ENCODE results near the gene CATSPERE. TPM values are rescaled to one million over a fixed set of nuclear protein-coding genes. Genes with fewer than 3 reads are reported as not detected.
"Not testable (repeated sequence)": the region's sequence is repeated elsewhere in the genome, so short reads cannot be mapped to it uniquely, and the experiment has no call there.

CATSPERE gene
- total RNA-seq, 1 experiment from 2014 or later: 0.06 TPM

GRCh38 chr1:244645890-244646289 is 184.8 kb downstream of the CATSPERE start:
- Histone ChIP-seq H3K27ac (no peak overlapping the region), H3K36me3 (no peaks in the 10 kb centered on the region), H3K4me1 (no peaks in the 10 kb centered on the region), H3K9me3 (replicated peaks) (no peaks in the 10 kb centered on the region), H3K27me3 (no peaks in the 10 kb centered on the region), H3K4me3 (no peak overlapping the region)
- DNase-seq: no peak

GRCh38 chr1:244647819-244648218 is 186.7 kb downstream of the CATSPERE start:
- no peak for DNase-seq
- H3K36me3 ChIP-seq: no peaks in the 10 kb centered on the region
- H3K27ac ChIP-seq: no peak overlapping the region
- no peaks in the 10 kb centered on the region for H3K9me3 ChIP-seq (replicated peaks)
- H3K4me1 ChIP-seq: no peaks in the 10 kb centered on the region
- no peak overlapping the region for H3K4me3 ChIP-seq
- H3K27me3 ChIP-seq: no peaks in the 10 kb centered on the region

DNA sequence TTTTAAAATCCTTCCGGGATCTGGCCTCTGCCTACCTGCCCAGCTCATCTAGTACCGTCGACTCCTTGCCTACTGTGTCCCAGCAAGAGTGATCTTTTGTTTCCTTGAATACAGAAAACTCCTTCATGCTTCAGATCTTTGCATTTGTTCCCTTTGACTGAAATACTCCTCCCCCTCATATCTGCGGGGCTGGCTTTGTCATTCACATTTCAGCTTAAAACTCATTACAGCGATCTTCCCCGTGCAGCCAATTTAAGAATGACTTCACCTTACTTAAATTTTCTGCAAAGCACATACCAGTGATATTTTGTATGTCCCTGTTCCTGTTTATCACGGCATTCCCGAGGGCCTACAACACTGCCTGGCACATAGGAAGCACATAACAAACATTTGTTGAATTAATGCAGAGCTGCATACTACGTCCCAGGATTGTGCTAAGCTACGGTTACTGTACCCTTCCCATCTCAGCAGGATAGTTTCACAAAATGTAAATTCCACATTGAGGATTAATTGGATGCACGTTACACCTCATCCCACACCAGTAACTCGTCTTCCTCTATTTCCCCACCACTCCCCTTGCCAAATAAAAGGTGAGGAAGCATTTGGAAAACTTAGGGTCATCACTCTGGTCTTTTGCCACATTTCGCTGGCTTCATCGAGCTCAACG is 191.0 kb downstream of the CATSPERE start:
- no peak for DNase-seq
- Histone ChIP-seq H3K4me3 (peak overlapping the region; percentile 90), H3K36me3 (peaks cover 4% of the 10 kb centered on the region; the same call in 1 of the 2 replicates), H3K27ac (peak overlapping the region; percentile 75; the same call in 1 of the 2 replicates), H3K4me1 (no peaks in the 10 kb centered on the region), H3K27me3 (no peaks in the 10 kb centered on the region), H3K9me3 (replicated peaks) (no peaks in the 10 kb centered on the region)

- Histone ChIP-seq H3K9me3 (replicated peaks) (no peaks in the 10 kb centered on the region), H3K27ac (peak within 1 kb of the TSS; percentile 75), H3K27me3 (no peaks in the 10 kb centered on the region), H3K4me1 (no peaks in the 10 kb centered on the region), H3K4me3 (peak within 1 kb of the TSS; percentile 90), H3K36me3 (peaks cover 4% of the 10 kb centered on the region; the same call in 1 of the 2 replicates)
- DNase-seq: peak; percentile 98
Observed at GRCh38 chr1:244652623-244653438, 191.8 kb downstream of the CATSPERE start, which contains the start of gene DESI2. TSS of gene DESI2 (plus strand) at chr1:244653126. CDS start at chr1:244653314, 188 bp downstream.

DNA sequence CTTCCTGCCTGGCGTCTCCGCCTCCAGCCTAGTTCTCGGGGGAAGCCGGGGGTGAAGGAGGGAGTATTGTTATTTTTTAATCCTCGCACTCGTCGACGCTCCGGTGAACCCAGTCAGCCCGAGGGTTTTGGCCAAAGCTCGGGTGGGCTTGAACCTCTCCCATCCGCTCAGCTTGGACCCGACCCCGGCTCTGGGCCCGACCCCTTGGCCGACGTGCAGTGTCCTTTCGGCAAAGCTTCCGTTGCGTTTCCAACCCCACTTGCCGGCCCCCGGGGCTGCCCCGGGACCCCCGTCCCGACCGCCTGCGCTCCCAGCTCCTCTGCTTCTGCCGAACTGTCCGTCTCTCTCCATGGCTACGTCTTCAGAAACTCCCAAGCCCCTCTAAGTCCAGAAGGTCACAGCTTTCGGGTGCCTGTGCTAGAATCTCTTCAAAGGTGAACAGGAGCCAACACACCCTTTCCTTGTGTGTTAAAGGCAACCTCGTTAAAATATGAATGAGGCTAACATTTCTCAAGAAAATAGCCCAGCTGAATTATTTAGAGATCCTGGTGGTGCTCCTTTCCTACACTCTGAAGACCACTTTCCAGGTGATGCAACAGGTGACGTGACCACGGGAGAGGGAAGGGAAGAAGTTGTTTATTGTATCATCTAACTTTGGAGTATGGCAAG is 192.5 kb downstream of the CATSPERE start:
- H3K27ac ChIP-seq: peak overlapping the region; percentile 75
- peak; percentile 17 to 19 for DNase-seq
- peaks cover 4% of the 10 kb centered on the region; the same call in 1 of the 2 replicates for H3K36me3 ChIP-seq
- peak overlapping the region; percentile 90 for H3K4me3 ChIP-seq
- no peaks in the 10 kb centered on the region for H3K27me3 ChIP-seq
- no peaks in the 10 kb centered on the region for H3K4me1 ChIP-seq
- H3K9me3 ChIP-seq (replicated peaks): no peaks in the 10 kb centered on the region

GRCh38 chr1:244654108-244655038 is 193.3 kb downstream of the CATSPERE start:
- H3K9me3 ChIP-seq (replicated peaks): no peaks in the 10 kb centered on the region
- H3K27ac ChIP-seq: no peak overlapping the region; the same call in 1 of the 2 replicates
- no peak for DNase-seq
- no peaks in the 10 kb centered on the region for H3K27me3 ChIP-seq
- H3K4me3 ChIP-seq: peak overlapping the region; percentile 90
- H3K36me3 ChIP-seq: peaks cover 4% of the 10 kb centered on the region; the same call in 1 of the 2 replicates
- no peaks in the 10 kb centered on the region for H3K4me1 ChIP-seq

GRCh38 chr1:244655186-244655585 is 194.1 kb downstream of the CATSPERE start:
- no peaks in the 10 kb centered on the region for H3K4me1 ChIP-seq
- H3K27me3 ChIP-seq: no peaks in the 10 kb centered on the region
- H3K4me3 ChIP-seq: no peak overlapping the region
- DNase-seq: no peak
- H3K27ac ChIP-seq: no peak overlapping the region
- peaks cover 4% of the 10 kb centered on the region; the same call in 1 of the 2 replicates for H3K36me3 ChIP-seq
- H3K9me3 ChIP-seq (replicated peaks): no peaks in the 10 kb centered on the region

GRCh38 chr1:244657421-244657820 is 196.3 kb downstream of the CATSPERE start:
- Histone ChIP-seq H3K36me3 (peaks cover 10% of the 10 kb centered on the region; the same call in 1 of the 2 replicates), H3K27ac (no peak overlapping the region), H3K4me1 (no peaks in the 10 kb centered on the region), H3K9me3 (replicated peaks) (no peaks in the 10 kb centered on the region), H3K4me3 (no peak overlapping the region), H3K27me3 (no peaks in the 10 kb centered on the region)
- no peak for DNase-seq

DNA sequence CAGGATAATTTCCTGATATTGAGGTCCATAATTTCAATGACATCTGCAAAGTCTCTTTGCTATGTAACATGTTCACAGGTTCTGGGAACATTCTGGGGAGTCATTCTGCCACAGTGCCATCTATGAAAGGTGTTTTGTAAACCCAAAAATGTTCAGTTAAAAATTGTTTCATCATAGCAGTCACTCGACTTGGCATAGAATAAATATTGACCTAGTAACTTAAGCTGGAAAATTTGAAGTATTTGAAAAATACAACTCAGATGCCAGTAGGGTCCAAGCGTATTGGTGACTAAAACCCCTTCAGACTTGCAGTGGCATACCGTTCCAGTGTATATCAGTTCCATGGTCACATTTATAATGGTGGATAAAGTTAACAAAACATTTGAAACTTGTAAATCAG is 198.6 kb downstream of the CATSPERE start:
- no peak for DNase-seq
- no peak overlapping the region for H3K27ac ChIP-seq
- no peaks in the 10 kb centered on the region for H3K27me3 ChIP-seq
- peaks cover 2% of the 10 kb centered on the region for H3K4me1 ChIP-seq
- H3K9me3 ChIP-seq (replicated peaks): no peaks in the 10 kb centered on the region
- H3K4me3 ChIP-seq: no peak overlapping the region
- H3K36me3 ChIP-seq: peaks cover 10% of the 10 kb centered on the region; the same call in 1 of the 2 replicates

GRCh38 chr1:244660595-244660994 is 199.5 kb downstream of the CATSPERE start:
- Histone ChIP-seq H3K4me1 (peaks cover 11% of the 10 kb centered on the region), H3K27me3 (no peaks in the 10 kb centered on the region), H3K4me3 (no peak overlapping the region), H3K36me3 (peaks cover 10% of the 10 kb centered on the region; the same call in 1 of the 2 replicates), H3K9me3 (replicated peaks) (no peaks in the 10 kb centered on the region), H3K27ac (no peak overlapping the region)
- DNase-seq: no peak

DNA sequence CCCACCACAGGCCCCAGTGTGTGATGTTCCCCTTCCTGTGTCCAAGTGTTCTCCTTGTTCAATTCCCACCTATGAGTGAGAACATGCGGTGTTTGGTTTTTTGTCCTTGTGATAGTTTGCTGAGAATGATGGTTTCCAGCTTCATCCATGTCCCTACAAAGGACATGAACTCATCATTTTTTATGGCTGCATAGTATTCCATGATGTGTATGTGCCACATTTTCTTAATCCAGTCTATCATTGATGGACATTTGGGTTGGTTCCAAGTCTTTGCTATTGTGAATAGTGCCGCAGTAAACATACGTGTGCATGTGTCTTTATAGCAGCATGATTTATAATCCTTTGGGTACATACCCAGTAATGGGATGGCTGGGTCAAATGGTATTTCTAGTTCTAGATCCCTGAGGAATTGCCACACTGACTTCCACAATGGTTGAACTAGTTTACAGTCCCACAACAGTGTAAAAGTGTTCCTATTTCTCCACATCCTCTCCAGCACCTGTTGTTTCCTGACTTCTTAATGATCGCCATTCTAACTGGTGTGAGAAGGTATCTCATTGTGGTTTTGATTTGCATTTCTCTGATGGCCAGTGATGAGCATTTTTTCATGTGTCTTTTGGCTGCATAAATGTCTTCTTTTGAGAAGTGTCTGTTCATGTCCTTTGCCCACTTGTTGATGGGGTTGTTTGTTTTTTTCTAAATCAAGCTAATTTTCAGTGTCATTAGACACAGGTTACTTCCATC is 200.7 kb downstream of the CATSPERE start:
- not testable (repeated sequence) for DNase-seq; H3K4me3 ChIP-seq; H3K36me3 ChIP-seq; H3K9me3 ChIP-seq (replicated peaks); H3K27ac ChIP-seq; H3K27me3 ChIP-seq
- peaks cover 15% of the 10 kb centered on the region for H3K4me1 ChIP-seq

DNA sequence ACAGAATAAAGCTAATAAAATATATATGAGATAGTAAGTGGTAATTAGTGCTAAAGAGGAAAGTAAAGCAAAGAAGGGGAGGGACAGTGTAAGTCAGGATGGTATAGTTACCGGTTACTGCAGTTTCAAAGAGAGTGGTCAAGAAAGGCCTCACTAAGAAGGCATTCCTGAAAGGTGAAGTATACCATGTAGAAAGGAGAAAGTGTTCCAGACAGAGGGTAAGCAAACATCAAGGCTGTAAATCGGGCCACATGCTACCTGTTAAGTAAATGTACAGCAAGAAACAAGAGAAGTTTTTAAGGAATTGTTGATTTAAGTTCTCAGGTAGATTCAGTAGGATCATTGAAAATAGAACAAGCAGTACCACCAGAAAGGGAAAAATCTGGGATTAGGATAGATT is 201.5 kb downstream of the CATSPERE start:
- Histone ChIP-seq H3K27me3 (no peaks in the 10 kb centered on the region), H3K36me3 (0 out of 2 replicates have a peak, but pooled peaks cover 5% of the 10 kb centered on the region), H3K27ac (no peak overlapping the region), H3K9me3 (replicated peaks) (no peaks in the 10 kb centered on the region), H3K4me1 (peaks cover 15% of the 10 kb centered on the region), H3K4me3 (no peak overlapping the region)
- no peak for DNase-seq

DNA sequence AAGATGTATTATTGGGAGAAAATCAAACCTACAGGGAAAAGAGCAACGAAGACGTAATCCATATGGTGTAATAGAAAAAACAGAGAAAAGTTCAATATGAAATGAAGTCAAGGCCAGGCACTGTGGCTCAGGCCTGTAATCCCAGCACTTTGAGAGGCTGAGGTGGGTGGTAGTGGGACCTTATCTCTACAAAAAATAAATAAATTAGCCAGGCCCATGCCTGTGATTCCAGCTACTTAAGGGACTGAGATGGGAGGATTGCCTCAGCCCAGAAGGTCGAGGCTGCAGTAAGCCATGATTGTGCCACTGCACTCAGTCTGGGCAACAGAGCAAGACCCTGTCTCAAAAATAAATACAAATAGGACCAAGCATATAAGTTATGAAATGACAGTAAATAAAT is 203.3 kb downstream of the CATSPERE start:
- no peak overlapping the region for H3K27ac ChIP-seq
- H3K27me3 ChIP-seq: no peaks in the 10 kb centered on the region
- DNase-seq: no peak
- H3K4me1 ChIP-seq: peaks cover 15% of the 10 kb centered on the region
- H3K9me3 ChIP-seq (replicated peaks): no peaks in the 10 kb centered on the region
- 0 out of 2 replicates have a peak, but pooled peaks cover 5% of the 10 kb centered on the region for H3K36me3 ChIP-seq
- no peak overlapping the region for H3K4me3 ChIP-seq
